NCI-H446 (cell line): Measurements from ENCODE around the gene SCG5.

Experiments
- DNase-seq, 2 experiments: peaks; one replicate each; lab custom pipeline; 2025; lab: John Stamatoyannopoulos, UW

Gene SCG5

DNA sequence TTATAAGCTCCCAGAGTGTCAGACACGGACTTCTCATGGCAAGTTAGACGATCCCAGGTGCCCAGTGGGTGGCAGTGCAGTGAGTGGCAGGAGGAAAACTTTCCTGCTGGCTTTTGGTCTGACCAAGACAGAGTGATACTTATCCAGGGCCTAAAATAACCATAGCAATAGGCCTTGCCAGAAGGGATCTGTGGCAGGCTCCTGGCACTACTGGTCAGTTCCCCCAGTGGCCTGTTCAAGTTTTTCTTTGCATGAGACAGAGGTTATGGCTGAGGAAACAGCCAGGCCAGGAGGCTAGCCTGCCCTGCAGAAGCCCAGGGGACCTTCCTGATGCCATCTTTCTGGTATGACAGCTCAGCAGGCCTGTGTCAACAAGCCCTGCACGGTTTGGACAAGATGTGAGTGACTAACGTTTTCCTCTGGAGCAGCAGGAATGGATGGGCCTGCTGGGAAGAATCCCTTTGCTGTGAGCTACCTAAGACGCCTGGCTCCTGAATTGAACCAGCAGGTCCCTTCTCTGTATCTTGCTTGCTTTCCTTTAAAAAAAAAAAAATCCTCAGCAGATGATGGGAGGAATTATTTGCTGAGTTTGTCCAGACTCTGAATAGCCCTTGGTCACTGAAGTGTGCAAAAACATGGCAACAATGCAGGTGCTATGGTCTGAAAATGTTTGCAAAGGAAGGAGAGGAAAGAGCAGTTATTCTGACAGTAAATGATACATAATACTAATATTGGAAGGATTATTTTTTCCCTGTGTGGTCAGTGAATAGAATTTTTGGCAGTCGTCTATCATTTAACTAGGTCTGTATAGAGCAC, 18.0 kb downstream of the SCG5 start:
- no peak for DNase-seq

DNA sequence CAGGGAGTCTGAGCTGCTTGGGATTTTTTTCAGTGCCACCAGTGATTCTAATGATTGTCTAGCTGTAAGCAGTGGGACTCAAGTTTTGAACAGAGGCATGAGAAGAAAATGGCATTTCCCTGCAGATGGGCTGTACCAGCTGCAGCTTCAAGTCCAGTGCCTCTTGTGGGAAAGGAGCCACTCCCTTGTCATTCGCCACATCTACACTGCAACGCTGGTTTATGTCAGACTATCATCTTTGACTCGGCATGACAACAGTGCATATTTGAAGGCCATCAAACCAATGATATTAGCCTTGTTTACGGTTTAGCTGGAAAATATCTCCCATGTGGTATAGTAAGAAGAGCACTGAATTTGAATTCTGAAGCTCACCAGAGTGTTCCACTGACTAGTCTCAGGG, 22.2 kb downstream of the SCG5 start:
- DNase-seq: no peak

DNA sequence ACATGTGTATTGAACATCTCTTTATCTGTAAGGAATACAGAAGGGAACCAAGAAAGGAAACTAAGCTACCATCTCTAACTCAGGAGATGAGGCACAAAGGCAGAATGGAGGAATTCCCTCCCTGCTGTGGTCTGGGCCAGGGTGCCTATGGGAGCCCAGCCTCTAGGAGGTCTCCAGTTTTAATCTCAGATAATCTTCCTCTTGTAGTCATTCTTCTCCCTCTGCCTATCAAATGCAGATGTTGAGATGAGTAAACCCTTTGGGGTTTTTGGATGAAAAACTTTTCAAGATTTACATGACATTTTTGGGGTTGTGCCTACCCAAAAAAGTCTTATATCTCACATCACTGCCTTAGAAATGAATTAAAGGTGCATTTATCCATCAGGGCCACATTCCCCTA, 23.3 kb downstream of the SCG5 start:
- DNase-seq: no peak

DNA sequence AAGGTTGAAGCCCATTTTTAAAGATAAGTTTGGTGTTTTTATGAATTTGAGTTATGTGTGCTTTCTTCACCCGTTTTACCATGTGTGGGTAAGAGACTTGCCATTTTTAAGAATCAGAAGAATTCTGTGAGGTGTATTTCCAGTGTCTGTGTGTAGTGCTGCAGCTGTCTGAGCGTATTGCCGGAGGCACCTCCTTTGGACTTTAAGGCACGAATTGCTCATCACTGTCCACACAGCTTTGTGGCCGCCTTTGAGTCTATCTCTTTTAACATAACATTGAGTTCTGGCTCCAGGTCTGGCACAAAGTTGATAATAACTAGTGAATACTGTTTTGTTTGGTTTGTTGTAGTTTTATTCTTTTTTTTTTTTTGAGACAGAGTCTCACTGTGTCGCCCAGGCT, 25.8 kb downstream of the SCG5 start:
- DNase-seq: no peak

DNA sequence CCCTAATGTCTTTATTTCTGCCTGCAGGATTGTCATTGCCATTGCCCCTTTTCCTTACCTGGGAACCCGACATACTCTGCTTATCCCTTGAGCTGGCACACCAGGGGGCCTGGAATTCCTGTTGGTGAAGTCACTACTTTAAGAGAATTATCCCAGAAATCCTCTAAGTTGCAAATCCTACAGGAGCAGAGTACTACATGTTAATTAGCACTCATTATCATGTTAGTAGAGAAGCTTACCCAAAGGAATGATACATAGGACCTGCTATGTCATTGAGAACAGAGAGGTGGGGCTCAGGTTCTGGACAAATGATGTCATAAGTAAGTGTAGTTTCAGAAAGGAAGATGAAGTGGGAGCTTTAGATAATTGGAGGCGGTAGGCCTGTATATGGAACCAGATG, 27.4 kb downstream of the SCG5 start:
- DNase-seq: no peak

DNA sequence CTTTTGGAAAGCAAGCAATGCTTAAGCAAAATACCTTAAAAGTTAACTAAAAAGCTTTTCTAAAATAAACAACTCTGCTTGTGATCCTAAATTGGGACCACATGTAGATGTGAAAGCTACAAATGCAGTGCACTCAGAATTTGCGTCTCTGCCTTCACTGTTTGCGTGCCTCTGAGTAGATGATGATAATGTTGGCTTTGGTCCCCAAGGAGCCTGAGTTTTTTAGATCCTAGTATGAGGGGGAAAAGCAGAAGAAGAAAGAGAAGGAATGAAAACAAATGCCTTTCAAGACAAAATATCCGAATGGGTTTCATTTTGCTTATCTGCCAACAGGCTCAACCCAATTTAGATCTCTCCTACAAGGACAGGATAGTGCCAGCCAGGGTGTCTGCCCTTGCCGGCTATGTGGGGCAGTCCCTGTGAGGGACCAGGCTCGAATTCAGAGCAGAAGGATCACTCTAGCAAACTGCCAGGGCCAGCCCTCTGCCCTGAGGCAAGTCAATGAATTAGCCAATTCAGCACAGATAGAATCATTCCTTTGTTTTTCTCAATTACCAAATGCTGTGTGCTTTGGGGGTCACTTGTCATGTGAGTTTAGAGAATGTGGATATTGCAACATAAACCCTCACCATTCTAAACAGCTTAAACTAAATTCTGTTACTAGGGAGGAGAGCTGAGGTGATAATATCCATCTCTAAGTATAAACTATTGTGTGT, 28.5 kb downstream of the SCG5 start:
- no peak for DNase-seq

DNA sequence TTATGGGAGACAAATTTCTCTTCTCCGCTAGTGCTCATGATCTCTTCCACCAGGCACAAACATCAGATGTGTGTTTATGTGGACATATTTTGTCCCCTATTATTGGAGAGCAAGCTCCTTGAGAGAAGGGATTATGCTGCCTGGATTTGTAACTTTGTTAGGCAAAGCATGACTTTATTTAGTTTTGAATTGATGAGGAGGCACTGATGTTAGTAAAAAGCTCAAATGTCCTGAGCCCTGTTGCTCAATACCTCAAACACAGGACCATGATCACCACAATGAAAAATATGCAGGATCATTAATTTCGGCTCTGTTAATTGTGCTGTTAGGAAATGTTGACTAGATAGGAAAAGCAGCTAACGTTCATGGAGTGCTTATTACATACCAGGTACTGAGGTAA, 29.1 kb downstream of the SCG5 start:
- DNase-seq: no peak

DNA sequence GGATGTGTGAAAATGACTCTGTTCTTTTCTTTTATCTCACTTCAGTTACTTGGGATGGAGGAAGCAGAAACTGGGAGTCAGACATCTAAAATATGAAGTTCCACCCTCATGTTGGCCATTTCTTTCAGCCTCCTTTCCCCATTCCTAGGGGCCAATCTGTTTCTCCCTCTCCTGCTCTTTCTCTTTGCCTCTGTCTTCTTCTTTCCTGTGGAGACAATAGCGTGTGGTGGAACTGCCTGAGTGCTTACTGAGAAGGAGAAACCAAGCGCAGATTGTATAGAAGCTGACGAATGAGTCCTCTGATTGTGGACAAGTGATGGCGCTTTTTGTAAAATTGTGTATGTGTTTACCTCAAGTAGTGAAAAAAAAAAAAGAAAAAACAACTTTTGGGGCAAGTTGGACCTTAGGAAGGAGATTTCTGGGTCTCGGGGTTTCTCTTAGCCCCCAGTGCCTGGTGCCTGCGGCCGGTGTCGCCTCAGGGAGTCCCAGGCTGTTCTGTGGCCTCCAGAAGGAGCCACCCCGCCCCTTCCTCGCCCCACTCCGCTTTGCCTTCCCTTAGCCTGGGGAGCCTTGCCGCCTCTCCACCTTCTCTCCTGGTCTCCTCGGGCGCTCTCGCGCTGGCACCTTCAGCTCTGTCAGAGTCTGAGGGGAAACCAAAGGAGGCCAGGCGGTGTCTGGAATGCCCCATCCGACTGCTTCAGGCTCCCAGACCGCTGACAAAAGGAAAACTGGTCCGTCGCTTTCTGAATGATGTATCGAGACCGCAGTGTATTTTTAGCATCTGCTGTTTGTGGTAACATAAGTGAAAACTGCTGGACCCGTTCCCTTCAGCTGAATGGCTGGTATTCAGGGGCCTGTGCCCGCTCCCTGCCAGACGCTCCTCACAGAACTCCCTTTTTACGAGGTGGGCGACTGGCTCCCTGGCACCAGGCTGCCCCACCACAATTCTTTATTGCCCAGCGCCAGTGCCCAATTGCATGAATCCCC, 30.1 kb downstream of the SCG5 start:
- no peak for DNase-seq

DNA sequence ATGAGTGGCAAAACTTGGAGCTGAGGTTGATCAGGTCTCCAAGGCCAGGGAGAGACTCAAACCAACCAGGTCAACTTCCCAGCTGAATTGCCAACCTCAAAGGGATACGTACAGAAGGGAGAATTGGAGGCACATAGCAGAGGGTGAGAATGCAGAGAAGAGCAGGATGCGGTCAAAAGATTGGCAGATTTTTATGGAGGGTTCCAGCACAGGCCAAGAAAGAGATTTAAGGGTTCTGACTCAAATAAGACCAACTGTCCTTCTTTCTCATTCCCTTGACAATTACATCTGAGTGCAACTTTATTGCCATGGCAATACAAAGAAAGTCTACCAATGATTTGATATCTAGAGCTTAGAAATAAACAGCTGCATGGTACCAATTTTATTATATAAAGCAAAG, 33.2 kb downstream of the SCG5 start:
- DNase-seq: no peak

DNA sequence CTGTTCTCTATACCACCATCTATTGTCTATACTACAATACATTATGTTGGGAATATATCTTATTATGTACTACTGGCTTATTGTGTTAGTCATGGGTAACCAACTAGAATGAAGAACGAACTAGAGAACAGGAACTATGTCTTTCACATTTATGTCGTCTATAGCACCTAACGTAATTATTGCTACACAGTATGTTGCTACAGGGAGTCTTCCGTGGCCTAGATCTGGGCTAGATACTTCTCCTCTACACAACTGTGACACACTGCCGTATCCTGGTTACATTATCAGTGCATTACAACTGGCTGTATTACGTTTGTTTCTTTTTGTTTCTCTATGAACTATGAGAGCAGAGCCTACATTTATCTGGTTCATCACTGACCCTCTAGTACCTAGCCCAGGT, 34.0 kb downstream of the SCG5 start:
- DNase-seq: no peak

DNA sequence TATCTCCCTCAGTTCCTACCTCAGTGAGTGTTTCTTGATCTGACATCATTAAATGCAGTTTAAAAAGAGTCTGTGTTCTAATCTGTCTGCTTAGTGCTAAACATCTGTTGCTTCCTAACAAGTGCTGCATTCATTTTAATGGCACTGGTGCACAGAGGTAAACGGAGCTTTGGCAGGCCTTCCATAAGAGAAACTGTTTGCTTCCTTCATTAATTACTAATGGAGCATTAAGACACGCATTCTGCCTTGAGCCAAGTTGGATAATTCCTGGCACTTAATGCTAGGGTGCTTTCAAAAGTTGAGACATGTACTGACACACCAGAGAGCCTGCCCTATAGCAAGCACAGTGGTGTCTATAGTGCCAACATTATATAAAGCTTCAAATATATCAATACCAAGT, 34.7 kb downstream of the SCG5 start:
- DNase-seq: peak; percentile 7 to 52

DNA sequence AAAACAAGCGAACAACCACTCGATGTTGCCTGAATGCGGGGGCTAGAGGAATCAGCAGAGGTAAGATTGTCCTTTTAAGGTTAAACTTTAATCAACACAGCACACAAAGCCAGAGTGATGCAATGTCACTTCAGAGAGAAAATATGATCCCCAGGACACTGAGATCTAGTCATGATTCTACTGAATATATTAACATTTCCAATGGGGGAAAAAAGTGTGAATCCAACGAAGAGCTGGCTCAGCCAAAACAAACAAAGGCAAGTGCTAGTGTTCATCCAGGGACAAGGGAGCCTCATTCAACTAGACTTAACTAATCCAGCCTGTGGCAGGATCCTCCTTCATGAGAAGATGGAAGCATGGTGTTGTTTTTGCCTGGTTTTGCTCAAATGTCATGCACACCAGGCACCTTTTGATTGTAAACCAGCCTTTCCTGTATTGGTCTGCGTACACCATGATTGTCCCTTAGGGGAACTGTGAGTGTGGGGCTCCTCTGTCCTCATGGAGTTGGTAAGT, 35.8 kb downstream of the SCG5 start:
- peak; percentile 9 to 38 for DNase-seq

DNA sequence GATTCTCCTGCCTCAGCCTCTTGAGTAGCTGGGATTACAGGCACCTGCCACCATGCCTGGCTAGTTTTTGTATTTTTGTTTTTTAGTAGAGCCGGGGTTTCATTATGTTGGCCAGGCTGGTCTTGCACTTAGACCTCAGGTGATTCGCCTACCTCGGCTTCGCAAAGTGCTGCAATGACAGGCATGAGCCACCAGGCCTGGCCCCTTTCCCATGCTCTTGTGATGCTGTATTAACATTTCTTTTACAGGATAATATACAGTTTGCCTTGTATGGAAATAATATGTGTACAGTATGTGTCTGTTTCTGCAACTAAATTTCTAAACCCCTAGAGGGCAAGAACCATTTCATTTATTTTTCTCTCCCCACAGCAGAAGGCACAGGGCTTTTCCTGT, 37.8 kb downstream of the SCG5 start:
- no peak for DNase-seq

DNA sequence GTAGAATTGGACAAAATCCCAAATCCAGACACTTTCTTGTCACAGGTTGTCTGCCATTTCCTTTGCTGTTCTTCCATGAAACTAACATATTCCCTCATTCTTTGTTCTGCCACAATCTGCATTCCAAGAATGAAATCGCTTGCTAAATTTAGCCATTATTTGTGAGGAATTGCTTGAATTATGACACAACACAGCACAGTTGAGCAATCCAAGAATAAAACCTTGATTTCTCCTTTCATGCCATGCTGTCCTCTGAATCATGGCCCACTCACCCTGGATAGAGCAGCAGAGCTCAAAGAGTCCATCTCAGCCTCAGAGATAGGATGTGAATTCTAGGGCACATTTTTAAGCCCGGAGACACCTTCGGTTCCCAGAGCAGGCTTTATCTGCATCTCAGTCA, 41.1 kb downstream of the SCG5 start:
- no peak for DNase-seq

DNA sequence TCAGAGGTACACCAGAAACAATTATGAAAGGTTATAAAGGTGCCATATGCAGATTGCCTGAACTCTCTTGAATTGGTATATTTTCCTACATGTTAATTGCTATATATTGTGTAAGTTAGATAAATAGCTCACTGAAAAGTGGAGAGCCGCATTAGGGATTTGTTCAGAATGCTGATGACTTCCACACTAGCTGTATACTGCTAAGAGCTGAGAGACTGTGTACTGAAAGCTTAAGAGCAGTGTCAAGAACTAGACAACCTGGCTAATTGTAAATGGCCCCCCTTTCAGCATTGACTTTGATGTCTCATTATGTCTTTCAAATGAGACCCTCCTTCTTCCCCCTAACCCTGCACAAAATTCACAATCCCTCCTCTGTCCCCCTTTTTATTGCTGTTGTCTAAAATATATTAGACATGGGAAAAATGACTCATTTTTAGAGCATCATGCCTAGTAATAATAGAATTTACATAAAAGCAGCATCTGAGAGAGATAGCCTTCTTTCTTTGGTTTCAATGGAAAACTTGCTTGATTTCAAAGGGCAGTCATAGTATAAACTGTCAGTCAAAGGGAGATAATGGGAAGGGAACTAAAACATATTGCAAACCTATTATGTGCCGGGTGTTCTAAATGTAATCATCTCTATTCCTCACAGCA, 41.6 kb downstream of the SCG5 start:
- no peak for DNase-seq

DNA sequence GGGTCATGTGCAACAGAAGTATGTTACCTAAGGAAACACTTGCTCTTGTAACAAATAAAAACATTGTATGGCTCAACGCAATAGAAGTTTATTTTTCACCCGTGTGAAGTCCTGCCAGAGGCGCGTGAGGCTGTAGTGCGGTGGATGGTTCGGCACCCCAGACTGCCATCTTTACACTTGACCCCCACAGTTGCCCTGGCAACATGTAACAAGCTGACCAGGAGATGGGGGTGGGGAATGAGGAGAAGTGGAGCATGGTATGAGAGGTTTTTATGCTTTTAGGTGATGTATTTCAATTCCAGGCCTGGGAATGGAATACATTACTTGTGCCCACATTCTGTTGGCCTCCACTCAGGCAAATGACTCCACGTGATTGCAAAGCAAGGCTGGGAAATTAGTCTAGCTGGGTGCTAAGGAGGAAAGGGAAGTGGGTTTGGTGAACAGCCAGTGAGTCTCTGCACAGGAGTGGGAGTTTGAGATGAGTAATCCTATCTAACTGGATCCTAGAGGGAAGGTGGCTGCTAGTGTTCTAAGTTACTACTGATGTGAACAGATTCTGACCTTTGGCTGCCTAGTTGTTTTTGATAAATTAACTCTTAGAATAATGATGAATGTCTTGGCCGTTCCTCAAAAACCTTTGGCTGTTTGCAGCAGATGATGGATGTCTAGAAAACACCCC, 42.5 kb downstream of the SCG5 start:
- DNase-seq: peak; percentile 32 to 55

DNA sequence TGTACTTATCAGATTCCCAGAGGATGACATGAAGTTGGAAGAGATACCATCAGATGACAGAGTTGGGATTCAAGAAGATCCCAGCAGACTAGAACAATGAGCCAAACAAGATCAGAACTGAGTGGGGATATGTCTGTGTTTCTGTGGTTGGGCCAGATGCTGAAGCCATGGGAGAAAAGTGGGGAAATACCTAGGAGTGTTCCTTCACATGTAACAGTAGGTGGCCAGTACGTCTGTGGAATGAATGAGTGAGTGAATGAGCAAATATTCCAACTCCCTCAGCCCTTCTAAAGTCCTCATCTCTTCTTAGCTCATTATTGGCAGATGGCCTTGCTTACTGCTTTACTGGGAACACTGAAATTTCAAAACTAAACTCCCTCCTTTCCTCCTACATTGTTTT, 44.1 kb downstream of the SCG5 start:
- DNase-seq: no peak

DNA sequence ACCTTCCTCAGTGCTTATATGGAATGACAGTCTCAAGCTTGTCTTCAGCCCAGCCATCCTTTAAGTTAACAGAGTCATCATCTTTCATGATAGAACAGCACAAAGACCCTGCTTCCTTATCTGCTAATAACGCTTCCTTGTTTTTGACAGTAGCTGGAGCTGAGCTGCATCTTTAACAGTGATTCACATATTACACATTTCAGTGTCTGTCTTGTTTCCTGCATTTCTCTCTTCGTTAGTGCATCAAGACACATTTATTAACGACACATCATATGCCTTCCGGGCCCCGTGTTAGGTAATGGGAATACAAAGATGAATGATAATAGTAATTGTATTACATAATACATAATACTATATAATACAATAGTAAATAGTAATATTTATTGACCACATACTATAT, 46.0 kb downstream of the SCG5 start:
- DNase-seq: no peak

DNA sequence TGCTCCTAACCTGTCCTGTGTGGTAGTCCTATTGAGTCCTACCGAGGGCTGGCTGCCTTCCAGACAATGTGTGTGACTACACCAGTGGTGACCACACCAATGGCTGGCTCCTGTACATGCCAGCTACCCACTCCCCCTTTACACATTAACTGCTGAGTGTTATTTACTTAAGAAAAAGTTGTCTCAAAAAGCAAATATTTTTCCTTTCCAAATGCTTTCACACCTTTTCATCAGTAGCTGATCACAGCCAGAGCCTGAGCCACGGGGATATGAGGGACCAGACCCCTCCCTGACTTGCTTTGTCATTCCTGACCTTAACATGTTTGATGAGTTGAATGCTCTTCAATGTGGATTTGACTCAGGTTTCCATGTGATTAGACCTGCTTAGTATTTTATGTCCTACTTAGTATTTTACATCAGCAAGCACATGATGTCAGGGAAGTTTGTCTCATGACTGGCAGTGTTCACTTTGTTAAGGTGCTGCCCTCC, 46.7 kb downstream of the SCG5 start:
- no peak for DNase-seq

DNA sequence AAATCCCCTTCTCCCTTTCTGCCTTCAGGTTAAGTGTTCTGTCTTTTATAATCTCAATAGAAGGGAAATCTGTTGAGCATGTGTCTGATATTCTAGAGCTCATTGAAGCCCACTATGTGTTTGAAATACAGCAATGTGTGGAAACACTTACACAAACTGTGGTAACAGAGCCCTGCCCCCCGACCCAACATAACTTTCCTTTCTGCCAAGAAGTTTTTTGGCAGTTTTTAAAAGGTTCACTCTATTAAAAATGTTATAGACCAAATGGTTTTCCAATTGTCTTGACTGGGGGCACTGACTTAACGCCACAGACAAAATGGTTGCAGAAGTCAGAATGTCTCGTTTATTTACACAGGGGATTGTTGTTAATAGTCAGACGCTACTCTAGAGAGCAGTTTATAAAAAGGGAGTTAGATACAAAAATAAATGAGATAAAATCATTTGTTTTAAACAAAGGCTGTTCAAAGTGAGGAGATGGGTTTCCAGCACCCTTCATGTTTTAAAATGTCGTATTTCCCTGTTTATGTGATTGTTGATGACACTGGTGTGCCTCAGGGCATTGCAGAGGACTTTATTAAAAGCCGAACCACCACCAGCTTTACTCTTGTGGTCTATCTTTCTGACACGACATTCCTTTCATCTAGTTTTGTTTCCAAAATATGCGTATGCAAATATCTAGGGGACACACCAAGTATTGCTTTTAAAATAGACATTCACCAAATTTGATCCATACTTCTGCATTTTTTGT, 49.6 kb downstream of the SCG5 start:
- DNase-seq: no peak
